Lower leg skin (tissue), 4 donors: ENCODE measurements around the gene MGMT. TPM values are rescaled to one million over a fixed set of nuclear protein-coding genes. Genes with fewer than 3 reads are reported as not detected.

Source experiments
- DNase-seq, 2 donors: peaks; one replicate each; pipeline ENCODE4 v3.0.0-alpha.2; 2019; ENCODE audit warnings: low spot score in 2 of 2
- H3K4me3 ChIP-seq: fragments of 200-600 bp; sonication (generic); 2 replicates; pipeline ENCODE4 v1.5.1; 2017; ENCODE audit warnings: mild to moderate bottlenecking, low read depth; ENCODE audit not compliant: poor library complexity, severe bottlenecking
- POLR2A ChIP-seq, 2 donors: fragments of 450-650 bp; IDR thresholded peaks; one replicate each; pipeline ENCODE4 v1.6.1; 2016 to 2017; ENCODE audit warnings: antibody characterized with exemption in 2 of 2, mild to moderate bottlenecking in 1 of 2, moderate library complexity in 1 of 2
- WGBS, 2 donors: methylation state at CpG; one replicate each; pipeline ENCODE4 v1.1.5; 2018; 5-methylcytosine and 5-hydroxymethylcytosine counted together
- intact Hi-C: fragments of 100-400 bp; cut with DNase I; formaldehyde crosslinking; loops from one replicate; pipeline ENCODE4 v1.15.0; 2023; ENCODE audit warnings: low total_unique reads
- total RNA-seq, 4 donors: library from RNA; depleted of rRNA; stranded (reverse); fragments of >200 nt; gene quantifications; one replicate each; pipeline ENCODE4 v1.1.0, GENCODE V29; 2016
- TF ChIP-seq, protein P1 (sequence below), 3 donors: fragments of 450-650 bp; IDR thresholded peaks; one replicate each; pipeline ENCODE4 v1.5.1; 2016; ENCODE audit warnings: antibody characterized with exemption in 3 of 3, mild to moderate bottlenecking in 3 of 3, moderate library complexity in 2 of 3

MGMT gene
- total RNA-seq, 4 donors from 2014 or later, result 13.1 to 38.7 (median 29.2) TPM

DNA sequence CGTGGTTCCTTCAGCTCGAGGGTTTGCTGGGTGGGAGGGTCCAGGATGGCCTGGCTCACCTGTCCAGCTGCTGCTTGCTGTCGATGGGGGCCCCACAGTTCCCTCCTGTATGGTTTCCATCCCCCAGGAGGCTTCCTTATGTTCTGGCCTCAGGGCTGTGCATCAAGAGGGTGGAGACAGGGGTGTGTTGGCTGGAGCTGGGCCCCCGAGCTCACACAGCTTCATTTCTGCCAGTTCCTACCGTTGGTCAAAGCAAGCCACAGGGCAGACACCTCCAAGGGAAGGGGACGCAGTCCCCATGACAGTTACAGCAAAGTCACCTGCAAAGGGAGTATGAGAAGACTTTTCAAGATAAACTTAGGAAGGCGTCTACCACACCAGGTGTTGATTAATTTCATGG lies 340.2 kb downstream of the MGMT start:
- 85 to 88% methylated on average over 7 of the region's 7 CpGs for WGBS, 2 donors
- DNase-seq, result no peak
- H3K4me3 ChIP-seq, result no peak overlapping the region
- intact Hi-C loops, result no loop called here
- TF ChIP-seq, protein P1, sequence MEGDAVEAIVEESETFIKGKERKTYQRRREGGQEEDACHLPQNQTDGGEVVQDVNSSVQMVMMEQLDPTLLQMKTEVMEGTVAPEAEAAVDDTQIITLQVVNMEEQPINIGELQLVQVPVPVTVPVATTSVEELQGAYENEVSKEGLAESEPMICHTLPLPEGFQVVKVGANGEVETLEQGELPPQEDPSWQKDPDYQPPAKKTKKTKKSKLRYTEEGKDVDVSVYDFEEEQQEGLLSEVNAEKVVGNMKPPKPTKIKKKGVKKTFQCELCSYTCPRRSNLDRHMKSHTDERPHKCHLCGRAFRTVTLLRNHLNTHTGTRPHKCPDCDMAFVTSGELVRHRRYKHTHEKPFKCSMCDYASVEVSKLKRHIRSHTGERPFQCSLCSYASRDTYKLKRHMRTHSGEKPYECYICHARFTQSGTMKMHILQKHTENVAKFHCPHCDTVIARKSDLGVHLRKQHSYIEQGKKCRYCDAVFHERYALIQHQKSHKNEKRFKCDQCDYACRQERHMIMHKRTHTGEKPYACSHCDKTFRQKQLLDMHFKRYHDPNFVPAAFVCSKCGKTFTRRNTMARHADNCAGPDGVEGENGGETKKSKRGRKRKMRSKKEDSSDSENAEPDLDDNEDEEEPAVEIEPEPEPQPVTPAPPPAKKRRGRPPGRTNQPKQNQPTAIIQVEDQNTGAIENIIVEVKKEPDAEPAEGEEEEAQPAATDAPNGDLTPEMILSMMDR (IDR thresholded peaks at IDR 0.05), result no peak
- TF ChIP-seq POLR2A (IDR thresholded peaks at IDR 0.05), result no peak

DNA sequence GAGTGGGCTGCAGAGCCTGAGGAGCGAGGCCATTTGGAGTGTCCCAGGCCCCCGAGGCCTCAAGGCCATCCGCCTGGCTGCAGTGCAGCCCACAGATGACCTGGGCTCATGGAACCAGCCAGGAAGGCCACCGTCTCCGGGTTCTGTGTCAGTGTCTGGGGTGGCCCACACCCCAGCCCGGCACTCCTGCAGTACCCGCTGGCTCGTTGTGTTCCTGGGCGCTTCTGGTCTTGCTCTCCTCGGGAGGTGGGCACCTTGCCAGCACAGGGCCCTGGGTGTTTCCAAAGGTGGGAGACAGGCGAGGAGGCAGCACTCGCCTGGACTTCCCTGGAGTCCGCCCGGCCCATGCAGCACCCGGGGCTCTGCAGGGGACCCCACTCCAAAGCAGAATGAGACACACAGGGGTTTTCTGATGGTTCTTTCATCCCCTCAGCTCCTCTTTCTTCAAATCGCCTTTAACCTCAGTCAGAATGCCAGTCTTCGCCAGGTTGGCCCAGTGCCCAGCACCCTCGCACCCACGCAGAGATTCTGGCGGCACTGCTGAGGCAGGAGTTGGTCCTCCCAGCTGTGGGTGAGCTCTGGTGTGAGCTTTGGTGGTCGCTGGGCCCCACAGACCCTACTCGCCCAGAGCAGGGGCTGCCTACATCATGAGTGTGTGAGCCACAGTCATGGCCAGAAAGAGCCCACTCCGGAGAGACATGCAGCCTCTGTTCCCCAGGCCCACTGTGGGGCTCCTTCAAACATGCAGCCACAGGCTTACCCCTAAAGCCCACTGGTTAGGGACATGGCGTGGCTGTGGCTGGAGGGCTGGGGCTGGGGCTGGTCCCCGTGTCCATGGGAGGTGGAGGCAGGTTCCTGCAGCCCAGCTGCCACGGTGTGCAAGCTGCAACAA lies 341.3 kb downstream of the MGMT start:
- no peak for TF ChIP-seq POLR2A (IDR thresholded peaks at IDR 0.05)
- TF ChIP-seq, protein P1 (IDR thresholded peaks at IDR 0.05), result no peak
- DNase-seq, result peak in 1 of 2 donors; percentile 82
- WGBS, 2 donors, result 71 to 79% methylated on average over 20 to 23 of the region's 26 CpGs
- intact Hi-C loops, result no loop called here
- H3K4me3 ChIP-seq, result no peak overlapping the region

DNA sequence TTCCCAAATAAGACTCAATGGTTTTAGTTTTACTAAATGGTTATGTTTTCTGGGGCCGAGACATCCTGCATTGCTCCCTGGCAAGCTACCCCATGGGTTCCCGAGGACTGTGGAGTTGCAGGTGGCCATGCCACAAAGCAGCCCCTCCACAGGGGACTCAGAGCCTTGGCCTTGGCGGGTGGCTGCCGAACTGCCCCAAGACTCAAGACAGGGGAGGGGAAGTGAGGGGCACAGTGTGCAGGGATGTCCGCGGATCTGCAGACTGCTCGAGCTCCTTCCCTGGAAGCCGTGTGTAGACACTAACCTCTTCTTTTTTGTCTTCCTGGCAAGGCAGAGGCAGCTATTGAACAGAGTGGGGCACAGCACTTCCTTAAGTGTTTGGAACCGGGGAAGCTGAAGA lies 342.4 kb downstream of the MGMT start:
- DNase-seq, result no peak
- H3K4me3 ChIP-seq, result no peak overlapping the region
- TF ChIP-seq POLR2A (IDR thresholded peaks at IDR 0.05), result no peak
- 86 to 88% methylated on average over 9 of the region's 9 CpGs for WGBS, 2 donors
- intact Hi-C loops, result no loop called here

DNA sequence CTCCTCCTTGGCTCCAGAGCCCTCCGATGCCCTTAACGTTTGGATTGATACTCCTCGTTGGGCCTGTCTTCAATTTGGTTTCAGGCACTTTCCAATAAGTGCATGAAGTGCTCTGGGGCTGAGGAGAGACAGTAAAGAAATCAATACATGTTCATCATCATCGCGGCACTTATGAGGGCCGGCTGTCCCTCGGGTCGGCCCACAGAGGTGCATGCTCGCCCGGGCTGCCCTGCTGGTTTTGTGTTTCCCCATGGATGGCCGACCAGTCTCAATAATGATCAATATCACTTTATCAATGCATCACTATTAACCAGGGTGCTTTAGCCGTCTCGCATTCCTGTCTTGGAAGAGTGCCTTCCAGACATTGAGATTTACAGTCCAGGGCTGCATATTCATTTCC lies 342.8 kb downstream of the MGMT start:
- no peak for TF ChIP-seq POLR2A (IDR thresholded peaks at IDR 0.05)
- TF ChIP-seq, protein P1 (IDR thresholded peaks at IDR 0.05), result no peak

DNA sequence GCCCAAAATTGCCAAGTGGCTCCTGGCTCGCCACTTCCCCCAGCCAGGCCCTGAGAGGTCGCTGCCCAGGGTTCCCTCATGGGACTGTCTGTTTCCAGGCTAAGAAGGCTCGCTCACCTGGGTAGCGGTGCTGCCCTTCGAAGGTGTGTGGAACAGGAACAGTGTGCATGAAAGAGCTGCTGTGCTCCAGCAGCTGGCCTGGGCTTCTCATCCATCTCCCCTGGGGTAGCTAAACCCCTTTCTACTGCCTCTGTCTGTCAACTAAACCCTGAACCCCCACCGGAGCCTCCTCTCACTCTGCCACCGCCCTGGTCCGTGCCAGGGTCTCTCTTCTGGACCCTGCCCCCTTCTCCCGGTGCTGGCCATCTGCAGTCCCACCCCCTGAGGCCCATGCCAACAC lies 344.2 kb downstream of the MGMT start:
- no peak for DNase-seq
- intact Hi-C loops, result no loop called here
- no peak for TF ChIP-seq POLR2A (IDR thresholded peaks at IDR 0.05)
- TF ChIP-seq, protein P1 (IDR thresholded peaks at IDR 0.05), result no peak
- no peak overlapping the region for H3K4me3 ChIP-seq
- 84 to 85% methylated on average over 9 of the region's 9 CpGs for WGBS, 2 donors

More for the DNA sequence above, 342.8 kb downstream of the MGMT start:
- H3K4me3 ChIP-seq, result no peak overlapping the region
- 88 to 90% methylated on average over 13 of the region's 13 CpGs for WGBS, 2 donors
- intact Hi-C loops, result no loop called here
- no peak for DNase-seq

DNA sequence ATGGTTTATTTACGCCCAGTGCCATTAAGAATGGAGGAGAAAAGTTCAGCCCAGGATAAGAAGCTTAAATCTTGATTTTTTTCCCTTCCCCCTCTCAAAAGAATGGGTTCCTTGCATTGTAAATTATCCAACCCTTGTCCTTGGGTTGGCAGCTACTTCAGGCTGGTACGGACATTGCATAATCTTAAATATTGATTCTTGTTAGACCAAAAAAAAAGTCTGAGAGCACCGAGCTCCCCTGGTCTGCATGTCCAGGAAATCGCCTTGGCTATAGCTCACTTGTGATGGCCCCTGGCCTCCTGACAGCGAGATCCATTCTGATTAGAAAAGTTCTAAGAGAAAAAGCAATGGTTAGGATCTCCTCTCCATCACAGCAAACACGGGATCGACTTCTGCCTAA lies 345.4 kb downstream of the MGMT start:
- intact Hi-C loops, result no loop called here
- DNase-seq, result no peak
- H3K4me3 ChIP-seq, result no peak overlapping the region
- WGBS, 2 donors, result 81 to 82% methylated on average over 7 of the region's 7 CpGs
- no peak for TF ChIP-seq POLR2A (IDR thresholded peaks at IDR 0.05)
- TF ChIP-seq, protein P1 (IDR thresholded peaks at IDR 0.05), result no peak
